Dendritic cell treated with granulocyte-macrophage colony-stimulating factor and Interleukin-4, amounts not matched to agents 40 ng/mL and 50 ng/mL, for 4 days (primary cell): ENCODE results near the gene GPAM.
"Not testable (repeated sequence)": the region's sequence is repeated elsewhere in the genome, so short reads cannot be mapped to it uniquely, and the experiment has no call there.

ENCODE experiments used
- H3K27ac Mint-ChIP-seq: one replicate; pipeline ENCODE4 v1.8.0; 2022; ENCODE audit warnings: mild to moderate bottlenecking, mixed read lengths
- H3K27me3 Mint-ChIP-seq: one replicate; pipeline ENCODE4 v1.8.0; 2022; ENCODE audit warnings: mild to moderate bottlenecking, mixed read lengths
- H3K36me3 Mint-ChIP-seq: one replicate; pipeline ENCODE4 v1.8.0; 2022; ENCODE audit warnings: low read depth, mixed read lengths
- H3K4me1 Mint-ChIP-seq: one replicate; pipeline ENCODE4 v1.8.0; 2022; ENCODE audit warnings: low read depth, mixed read lengths
- H3K4me3 Mint-ChIP-seq: one replicate; pipeline ENCODE4 v1.8.0; 2022; ENCODE audit warnings: mild to moderate bottlenecking, moderate library complexity, mixed read lengths
- H3K9me3 Mint-ChIP-seq: one replicate; pipeline ENCODE4 v1.8.0; 2022; ENCODE audit warnings: mixed read lengths
- intact Hi-C: fragments of 100-400 bp; cut with micrococcal nuclease; formaldehyde crosslinking; loops from one replicate; pipeline ENCODE4 v1.15.0; 2022

GPAM gene

GRCh38 chr10:112183329-112184051, at the start of gene GPAM:
GPAM (minus strand) TSS chr10:112183765; CDS start chr10:112181784, 1,981 bp downstream.
- Mint-ChIP-seq H3K4me3 (peak within 1 kb of the TSS; percentile 94), H3K27ac (peak within 1 kb of the TSS; percentile 91), H3K4me1 (peaks cover 21% of the 10 kb centered on the region), H3K9me3 (peaks cover 11% of the 10 kb centered on the region), H3K27me3 (peaks cover 21% of the 10 kb centered on the region), H3K36me3 (peaks cover 23% of the 10 kb centered on the region)
- intact Hi-C loops: loop anchor here (5.0 to 10.0 kb wide), 2 partner anchors 264 to 1991 kb away; partner anchors contain the start of genes CCDC186, TDRD1, VTI1A and ZDHHC6

DNA sequence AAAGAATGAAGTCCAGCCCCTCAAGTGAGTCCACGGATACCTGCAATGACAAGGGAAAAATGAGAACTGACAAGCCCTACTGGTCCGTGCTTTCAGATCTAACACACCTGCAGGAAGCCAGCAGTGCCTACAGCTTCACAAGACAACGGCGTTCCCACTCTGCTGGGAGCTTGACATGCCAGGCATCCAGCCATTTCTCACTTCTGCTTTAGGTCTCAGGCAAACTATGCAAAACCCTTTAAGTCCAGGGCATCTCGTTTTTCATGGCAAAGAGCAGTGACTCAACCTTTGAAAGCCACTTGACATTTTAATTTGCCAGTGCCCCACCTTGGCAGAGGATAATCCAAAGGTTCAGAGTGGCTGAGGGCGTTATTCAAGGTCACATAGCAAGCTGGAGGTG, 49.1 kb upstream of the GPAM start:
- Mint-ChIP-seq H3K9me3 (peaks cover 4% of the 10 kb centered on the region), H3K4me3 (no peak overlapping the region), H3K27ac (no peak overlapping the region), H3K36me3 (no peaks in the 10 kb centered on the region), H3K27me3 (peaks cover 64% of the 10 kb centered on the region), H3K4me1 (peaks cover 22% of the 10 kb centered on the region)
- intact Hi-C loops: no loop called here

DNA sequence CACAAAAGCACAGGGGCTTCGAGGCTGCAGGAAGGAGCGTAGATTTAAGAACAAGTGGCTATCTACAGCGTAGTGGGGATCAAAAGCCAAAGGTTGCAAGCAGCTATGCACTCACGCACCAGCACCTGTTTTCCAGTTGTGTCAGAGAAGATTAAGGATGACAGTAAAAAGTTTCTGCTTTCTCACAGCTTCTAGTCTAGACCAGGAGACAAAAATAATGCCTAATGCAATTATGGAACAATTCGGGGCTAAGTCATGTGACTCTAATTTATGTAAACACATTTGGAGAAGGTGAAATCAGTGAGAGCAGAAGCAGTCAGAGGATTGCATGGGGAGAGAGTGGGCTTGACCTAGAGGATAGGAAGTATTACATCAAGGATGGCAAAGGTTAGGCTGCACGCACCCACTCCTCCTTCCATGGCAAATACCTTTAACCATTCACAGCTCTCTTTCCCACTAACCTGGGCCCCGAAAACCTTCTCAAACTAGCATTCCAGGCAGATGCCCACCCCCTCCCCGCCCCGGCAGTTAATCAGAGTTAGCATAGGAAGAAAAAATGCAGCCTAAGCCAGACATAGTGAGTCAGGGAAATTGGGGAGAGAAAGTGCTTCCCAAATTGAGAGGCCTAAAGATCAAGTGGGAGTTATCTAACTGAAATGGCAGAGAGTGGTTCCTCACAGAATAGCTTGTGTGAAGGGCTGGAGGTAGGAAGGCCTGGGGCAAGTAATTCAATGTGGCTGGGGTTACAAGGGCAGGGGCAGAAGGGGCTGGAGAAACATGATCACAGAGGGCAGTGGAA, 48.2 kb upstream of the GPAM start:
- no peaks in the 10 kb centered on the region for H3K9me3 Mint-ChIP-seq
- H3K36me3 Mint-ChIP-seq: no peaks in the 10 kb centered on the region
- no peak overlapping the region for H3K4me3 Mint-ChIP-seq
- intact Hi-C loops: no loop called here
- H3K27ac Mint-ChIP-seq: no peak overlapping the region
- H3K4me1 Mint-ChIP-seq: peaks cover 28% of the 10 kb centered on the region
- peaks cover 65% of the 10 kb centered on the region for H3K27me3 Mint-ChIP-seq

DNA sequence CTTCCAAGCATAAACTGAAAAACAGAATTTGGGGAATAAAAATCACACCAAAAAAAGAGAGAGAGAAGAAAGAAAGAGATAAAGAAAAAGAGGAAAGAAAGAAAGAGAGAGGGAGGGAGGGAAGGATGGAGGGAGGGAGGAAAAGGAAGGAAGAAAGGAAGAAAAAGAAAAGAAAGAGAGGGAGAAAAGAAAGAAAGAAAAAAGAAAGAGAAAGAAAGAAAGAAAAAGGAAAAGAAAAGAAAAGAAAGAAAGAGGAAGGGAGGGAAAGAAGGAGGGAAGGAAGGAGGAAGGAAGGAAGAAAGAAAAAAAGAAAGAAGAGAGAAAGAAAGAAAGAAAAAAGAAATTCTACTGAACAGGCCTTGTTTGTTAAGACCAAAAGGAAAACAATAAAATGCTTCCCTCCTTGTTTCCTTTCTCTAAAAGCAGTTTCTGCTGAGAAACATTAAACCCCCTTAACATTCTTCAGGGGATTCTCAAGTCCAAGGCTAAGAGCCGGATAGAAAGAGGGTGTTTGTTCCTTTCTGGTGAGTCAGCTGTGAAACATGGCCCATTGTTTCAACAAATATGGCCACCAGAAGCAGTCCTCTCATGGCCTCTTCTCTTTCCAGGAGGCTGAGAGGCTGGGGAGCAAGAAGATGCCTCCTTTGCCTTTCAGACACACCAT, 46.9 kb upstream of the GPAM start:
- Mint-ChIP-seq H3K36me3 (no peaks in the 10 kb centered on the region), H3K4me1 (peaks cover 28% of the 10 kb centered on the region), H3K27ac (no peak overlapping the region), H3K9me3 (peaks cover 7% of the 10 kb centered on the region), H3K27me3 (peaks cover 73% of the 10 kb centered on the region), H3K4me3 (no peak overlapping the region)
- intact Hi-C loops: no loop called here

GRCh38 chr10:112229901-112230300, 46.3 kb upstream of the GPAM start:
- Mint-ChIP-seq H3K27ac (no peak overlapping the region), H3K9me3 (peaks cover 7% of the 10 kb centered on the region), H3K27me3 (peaks cover 73% of the 10 kb centered on the region), H3K4me3 (no peak overlapping the region), H3K4me1 (peaks cover 28% of the 10 kb centered on the region), H3K36me3 (no peaks in the 10 kb centered on the region)
- intact Hi-C loops: no loop called here

DNA sequence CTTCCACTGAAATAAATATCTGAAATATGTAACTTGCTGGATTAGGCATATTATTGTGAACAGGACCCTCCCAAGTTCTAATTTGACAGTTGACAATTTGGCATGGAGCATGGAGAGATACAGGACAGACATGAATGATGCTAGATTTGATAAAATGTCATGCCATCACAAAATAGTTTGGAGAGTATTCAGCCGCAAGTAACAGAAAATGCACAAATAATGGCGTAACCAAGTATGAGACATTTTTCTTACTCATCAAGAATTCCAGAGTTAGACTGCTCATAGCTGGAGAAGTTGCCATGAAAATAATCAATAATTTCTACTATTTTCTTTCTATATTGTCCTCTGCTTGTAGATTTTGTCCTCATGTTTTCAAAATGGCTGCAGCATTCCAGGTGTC, 45.5 kb upstream of the GPAM start:
- Mint-ChIP-seq H3K4me1 (peaks cover 28% of the 10 kb centered on the region), H3K27me3 (peaks cover 71% of the 10 kb centered on the region), H3K4me3 (no peak overlapping the region), H3K9me3 (peaks cover 7% of the 10 kb centered on the region), H3K36me3 (no peaks in the 10 kb centered on the region), H3K27ac (no peak overlapping the region)
- intact Hi-C loops: no loop called here

DNA sequence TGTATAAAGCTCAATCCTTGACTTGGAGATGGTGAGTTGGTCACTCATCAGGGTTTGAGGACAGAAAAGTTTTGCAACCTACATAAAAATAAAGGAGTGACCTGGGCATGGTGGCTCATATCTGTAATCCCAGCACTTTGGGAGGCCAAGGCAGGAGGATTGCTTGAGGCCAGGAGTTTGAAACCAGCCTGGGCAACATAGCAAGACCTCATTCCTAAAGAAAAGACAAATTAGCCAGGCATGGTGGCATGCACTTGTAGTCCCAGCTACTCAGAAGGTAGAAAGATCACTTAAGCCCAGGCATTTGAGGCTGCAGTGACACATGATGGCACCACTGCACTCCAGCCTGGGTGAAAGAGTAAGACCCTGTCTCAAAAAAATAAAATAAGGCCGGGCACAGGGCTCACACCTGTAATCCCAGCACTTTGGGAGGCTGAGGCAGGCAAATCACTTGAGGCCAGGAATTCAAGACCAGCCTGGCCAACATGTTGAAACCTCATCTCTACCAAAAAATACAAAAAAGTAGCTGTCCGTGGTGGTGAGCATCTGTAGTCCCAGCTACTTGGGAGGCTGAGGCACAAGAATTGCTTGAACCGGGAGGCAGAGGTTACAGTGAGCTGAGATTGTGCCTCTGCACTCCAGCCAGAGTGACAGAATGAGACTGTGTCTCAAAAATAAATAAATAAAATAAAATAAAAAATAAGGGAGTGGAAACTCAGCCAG, 45.0 kb upstream of the GPAM start:
- intact Hi-C loops, H3K36me3 Mint-ChIP-seq, H3K27ac Mint-ChIP-seq, H3K4me3 Mint-ChIP-seq, H3K9me3 Mint-ChIP-seq: not testable (repeated sequence)
- Mint-ChIP-seq H3K27me3 (peaks cover 68% of the 10 kb centered on the region), H3K4me1 (peaks cover 28% of the 10 kb centered on the region)

DNA sequence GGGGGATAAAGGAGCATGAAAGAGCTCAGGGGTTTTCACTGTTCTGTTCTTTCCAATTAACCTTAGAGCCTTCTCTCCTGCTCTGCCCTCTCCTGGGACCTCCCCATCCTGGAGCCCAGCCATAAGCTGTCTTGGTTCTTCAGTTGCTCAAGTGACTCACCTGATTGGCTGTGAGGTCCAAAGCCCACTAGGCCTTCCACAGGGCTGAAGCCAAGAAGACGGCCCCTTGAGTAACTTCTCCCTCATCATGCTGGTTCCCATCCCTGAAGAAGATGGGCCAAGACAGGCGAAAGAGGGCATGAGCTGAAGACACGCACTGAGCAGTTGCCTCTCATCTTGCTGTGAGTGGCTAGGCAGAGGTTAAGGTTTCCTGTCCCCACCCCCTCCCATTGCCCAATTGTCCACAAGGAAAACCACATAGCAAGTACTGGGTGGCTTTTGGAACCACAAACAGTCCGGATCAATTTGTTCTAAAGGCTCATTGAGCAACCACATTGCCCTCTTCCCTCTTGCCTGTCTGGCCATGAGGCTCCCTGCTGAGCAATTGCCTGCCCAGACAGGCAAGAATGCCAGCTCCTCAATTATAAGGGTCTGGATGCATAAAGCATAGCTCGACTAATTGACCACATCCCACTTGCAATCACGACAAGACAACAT, 43.9 kb upstream of the GPAM start:
- H3K36me3 Mint-ChIP-seq: no peaks in the 10 kb centered on the region
- peaks cover 69% of the 10 kb centered on the region for H3K27me3 Mint-ChIP-seq
- intact Hi-C loops: no loop called here

DNA sequence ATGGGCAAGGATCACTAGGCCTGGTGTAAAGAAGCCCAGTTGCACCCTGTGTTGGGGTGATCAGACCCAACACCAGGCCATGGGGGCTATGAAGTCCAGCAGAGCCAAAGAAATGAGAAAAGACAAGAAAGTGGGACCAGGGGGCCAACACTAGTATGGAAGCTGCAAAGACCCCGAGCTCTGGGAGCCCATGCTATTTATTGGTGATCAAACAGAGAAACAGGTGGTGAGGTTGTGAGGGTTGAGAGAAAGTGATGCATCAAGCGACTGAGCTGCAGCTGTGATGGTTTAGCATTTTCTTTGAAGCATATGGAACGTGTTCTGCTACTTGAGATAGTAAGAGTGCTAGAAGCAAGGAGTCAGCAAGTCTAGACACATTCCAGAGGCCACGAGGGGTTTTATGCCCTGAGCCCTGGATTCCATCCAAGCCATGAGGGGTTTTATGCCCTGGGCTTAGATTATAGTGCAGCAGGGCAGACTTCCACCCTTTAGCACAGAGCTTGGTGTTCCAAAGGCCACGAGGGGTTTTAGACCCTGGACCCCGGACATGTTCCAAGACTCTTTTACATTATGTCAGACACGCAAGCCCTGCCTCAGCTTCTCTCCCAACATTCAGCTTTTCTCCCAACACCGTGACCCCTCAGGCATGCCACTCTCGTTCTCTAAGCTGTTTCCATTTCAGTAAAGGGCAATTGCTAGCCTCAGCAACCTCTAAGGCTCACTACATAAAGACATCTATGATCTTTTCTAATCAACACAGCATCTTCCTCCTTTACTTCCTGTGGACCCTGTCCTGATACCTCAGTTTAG, 43.1 kb upstream of the GPAM start:
- H3K4me1 Mint-ChIP-seq: peaks cover 15% of the 10 kb centered on the region
- H3K9me3 Mint-ChIP-seq: peaks cover 7% of the 10 kb centered on the region
- peaks cover 63% of the 10 kb centered on the region for H3K27me3 Mint-ChIP-seq
- H3K36me3 Mint-ChIP-seq: no peaks in the 10 kb centered on the region
- intact Hi-C loops: no loop called here
- no peak overlapping the region for H3K27ac Mint-ChIP-seq
- H3K4me3 Mint-ChIP-seq: no peak overlapping the region

More for the DNA sequence above, 43.9 kb upstream of the GPAM start:
- Mint-ChIP-seq H3K9me3 (peaks cover 7% of the 10 kb centered on the region), H3K4me1 (peaks cover 24% of the 10 kb centered on the region), H3K27ac (no peak overlapping the region), H3K4me3 (no peak overlapping the region)

DNA sequence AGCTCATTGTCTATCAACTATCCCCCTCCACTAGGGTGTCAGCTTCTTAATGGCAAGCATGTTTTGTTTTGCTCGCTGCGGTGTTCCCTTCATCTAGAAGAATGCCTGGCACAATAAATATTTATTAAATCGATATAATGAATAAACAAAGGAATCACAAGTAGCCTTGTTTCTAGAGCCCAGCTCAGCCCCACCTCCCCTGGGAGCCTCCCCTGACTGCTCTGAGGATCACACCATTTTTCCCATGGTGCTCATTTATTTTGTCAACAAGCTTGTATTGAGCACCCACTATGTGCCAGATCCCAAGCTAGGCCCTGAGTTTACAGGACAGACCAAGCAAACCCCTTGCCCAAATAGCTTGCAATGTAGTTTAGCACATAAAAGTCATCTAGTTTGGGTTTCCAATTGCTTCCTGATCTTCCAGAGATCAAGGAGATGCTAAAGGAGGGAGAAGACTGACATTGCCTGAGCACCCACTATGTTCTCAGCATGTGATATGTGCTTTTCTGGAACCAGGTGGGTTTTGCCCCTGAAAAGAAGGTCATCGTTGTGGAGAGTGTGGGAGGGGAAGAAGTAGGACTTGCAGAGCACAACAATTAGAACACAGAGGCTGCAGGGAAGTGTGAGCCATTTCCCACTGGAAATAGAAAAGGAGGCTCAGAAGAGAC, 42.3 kb upstream of the GPAM start:
- H3K4me1 Mint-ChIP-seq: peaks cover 8% of the 10 kb centered on the region
- no peaks in the 10 kb centered on the region for H3K36me3 Mint-ChIP-seq
- no peak overlapping the region for H3K4me3 Mint-ChIP-seq
- intact Hi-C loops: no loop called here
- H3K27me3 Mint-ChIP-seq: peaks cover 56% of the 10 kb centered on the region
- no peak overlapping the region for H3K27ac Mint-ChIP-seq
- peaks cover 9% of the 10 kb centered on the region for H3K9me3 Mint-ChIP-seq

- H3K9me3 Mint-ChIP-seq: peaks cover 18% of the 10 kb centered on the region
- H3K27me3 Mint-ChIP-seq: peaks cover 55% of the 10 kb centered on the region
- H3K4me1 Mint-ChIP-seq: peaks cover 7% of the 10 kb centered on the region
- intact Hi-C loops: no loop called here
- no peaks in the 10 kb centered on the region for H3K36me3 Mint-ChIP-seq
- no peak overlapping the region for H3K27ac Mint-ChIP-seq
- H3K4me3 Mint-ChIP-seq: no peak overlapping the region
Measured at GRCh38 chr10:112224933-112225529, 41.5 kb upstream of the GPAM start.

- Mint-ChIP-seq H3K9me3 (peaks cover 21% of the 10 kb centered on the region), H3K4me3 (no peak overlapping the region), H3K27me3 (peaks cover 62% of the 10 kb centered on the region), H3K27ac (no peak overlapping the region), H3K36me3 (no peaks in the 10 kb centered on the region), H3K4me1 (peaks cover 7% of the 10 kb centered on the region)
- intact Hi-C loops: no loop called here
Measured at GRCh38 chr10:112223725-112224124, 40.2 kb upstream of the GPAM start.
